Fibroblast of skin of right biceps (primary cell): ENCODE measurements around the gene ATP6V1G2.
"Not testable (repeated sequence)": the region's sequence is repeated elsewhere in the genome, so short reads cannot be mapped to it uniquely, and the experiment has no call there.

Experiments used
- DNase-seq: peaks from one replicate; pipeline ENCODE4 v3.0.0-alpha.2; 2013

The ATP6V1G2 gene

GRCh38 chr6:31546339-31546957 is at the start of gene ATP6V1G2:
Gene ATP6V1G2 (minus strand): TSS chr6:31546608. CDS start chr6:31546559, 49 bp downstream.
- DNase-seq: peak; percentile 93

- no peak for DNase-seq
These were observed 46.0 kb upstream of the ATP6V1G2 start for GRCh38 chr6:31592396-31592771.

- not testable (repeated sequence) for DNase-seq
These were observed 44.3 kb upstream of the ATP6V1G2 start for GRCh38 chr6:31590691-31591090.

DNA sequence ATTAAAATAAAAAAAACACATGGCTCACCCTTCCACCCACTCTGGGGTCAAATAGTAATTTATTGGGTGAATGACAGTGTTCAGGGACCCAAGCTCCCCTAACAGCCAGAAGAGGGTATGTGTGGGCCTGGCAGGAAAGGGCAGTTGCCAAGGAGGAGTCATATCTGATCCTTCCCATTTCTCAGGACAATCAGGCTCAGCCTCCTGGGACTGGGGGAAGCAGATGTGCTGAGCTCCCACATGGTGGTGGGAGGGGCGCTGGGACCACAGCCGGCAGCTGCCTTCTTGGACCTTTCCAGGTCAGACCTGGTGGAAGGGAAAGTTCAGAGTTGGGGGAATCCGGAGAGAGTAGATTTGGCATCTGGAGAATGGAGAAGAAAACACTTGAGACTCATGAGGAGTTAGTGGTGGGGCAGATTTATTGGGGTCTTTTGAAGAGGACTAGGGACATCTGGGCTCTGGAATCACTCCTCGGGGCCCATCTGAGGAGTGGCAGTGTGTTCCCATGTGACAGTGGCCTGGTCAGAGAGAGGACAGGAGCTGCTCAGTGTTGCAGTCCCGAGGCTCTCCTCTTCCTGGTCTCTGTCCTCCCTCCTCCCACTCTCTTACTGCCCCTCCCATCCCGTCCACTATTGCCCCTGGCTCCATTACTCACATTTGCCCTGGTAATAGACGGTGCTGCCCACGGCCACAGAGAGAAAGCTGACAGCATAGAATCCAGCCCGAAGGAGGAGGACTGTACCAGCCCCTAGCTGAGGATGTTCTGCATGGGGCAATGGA is 42.7 kb upstream of the ATP6V1G2 start:
- no peak for DNase-seq

DNA sequence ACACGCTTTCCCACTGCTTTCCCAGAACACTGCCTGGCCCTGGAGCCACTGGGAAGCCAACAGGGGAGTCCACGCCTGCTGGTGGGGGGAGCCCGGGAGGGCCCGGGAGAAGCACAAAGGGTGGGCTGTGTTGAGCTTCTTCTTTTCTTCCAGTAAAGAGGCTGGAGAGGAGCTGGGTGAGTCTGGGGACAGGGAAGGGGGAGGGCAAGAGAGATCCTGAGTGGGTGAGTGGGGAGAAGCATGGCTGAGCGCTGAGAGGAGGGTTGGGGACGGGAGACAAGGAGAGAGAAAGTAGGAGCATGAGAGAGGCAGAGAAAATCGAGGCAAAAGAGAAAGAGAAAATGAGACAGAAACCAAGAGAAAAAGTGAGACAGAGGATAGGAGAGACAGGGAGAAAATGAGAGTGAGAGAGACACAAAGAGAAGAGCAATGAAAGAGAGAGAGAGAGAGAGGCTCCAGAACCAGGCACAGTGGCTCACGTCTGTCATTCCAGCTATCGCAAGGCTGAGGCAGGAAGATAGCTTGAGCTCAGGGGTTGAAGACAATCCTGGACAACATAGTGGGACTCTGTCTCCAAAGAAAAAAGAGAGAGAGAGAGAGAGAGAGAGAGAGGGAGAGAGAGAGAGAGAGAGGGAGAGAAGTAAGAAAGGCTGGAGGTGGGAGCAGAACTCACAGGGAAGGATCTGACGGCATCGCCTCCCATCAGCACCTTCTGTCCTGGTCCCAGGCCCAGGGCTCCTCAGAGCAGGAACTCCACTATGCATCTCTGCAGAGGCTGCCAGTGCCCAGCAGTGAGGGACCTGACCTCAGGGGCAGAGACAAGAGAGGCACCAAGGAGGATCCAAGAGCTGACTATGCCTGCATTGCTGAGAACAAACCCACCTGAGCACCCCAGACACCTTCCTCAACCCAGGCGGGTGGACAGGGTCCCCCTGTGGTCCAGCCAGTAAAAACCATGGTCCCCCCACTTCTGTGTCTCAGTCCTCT is 41.7 kb upstream of the ATP6V1G2 start:
- no peak for DNase-seq

DNA sequence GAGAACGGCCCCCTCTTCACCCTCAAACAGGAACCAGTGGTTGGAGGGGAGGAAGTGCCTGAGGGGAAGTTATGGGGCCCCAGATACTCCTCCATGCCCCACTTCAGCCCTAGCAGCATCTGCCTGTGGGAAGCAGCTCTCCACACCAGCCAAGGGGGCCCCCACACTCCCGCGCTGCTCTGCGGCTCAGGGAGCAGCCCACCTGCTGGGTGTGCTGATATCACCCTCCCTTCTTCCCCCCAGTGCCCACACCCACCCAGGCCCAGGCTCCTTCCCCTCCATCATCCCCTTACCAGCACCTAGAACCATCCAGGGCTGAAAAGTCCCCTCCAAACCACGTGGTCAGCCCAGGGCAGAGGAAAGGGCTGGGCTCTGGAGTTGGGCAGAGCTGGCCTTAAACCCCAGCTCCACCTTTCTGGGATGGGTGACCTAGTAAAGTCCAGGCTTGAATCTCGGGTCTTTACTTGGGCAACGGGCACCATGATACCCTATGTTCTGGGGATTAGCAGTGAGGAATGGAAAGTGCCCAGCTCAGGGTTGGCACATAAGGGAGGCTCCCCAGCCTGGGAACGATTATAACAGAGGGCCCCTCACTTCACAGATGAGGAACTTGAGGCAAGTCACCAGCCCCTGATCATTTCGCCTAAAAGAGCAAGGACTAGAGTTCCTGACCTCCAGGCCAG is 40.3 kb upstream of the ATP6V1G2 start:
- DNase-seq: no peak

DNA sequence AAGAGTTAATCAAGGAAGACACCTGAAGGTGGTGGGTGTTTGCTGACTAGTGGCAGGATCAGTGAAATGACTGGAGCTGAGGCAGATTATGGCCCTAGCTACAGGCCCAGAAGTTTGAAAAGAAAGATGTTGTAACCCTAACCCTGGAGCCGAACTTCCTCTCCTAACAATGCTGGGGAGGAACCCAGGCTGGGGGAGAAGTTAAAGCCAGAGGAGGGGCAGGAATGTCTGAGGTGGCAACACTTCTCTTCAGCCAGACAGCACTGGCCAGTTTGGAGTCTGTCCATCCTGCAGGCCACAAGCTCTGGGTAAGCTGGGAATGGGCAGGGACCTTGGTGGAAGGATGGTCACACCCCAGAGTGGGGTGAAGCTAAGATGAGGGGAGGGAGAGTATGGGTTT is 39.6 kb upstream of the ATP6V1G2 start, which contains the start of gene LST1:
TSS of gene LST1 (plus strand) at position 270 of the 400 bp plus-strand sequence. CDS start 1,023 bp downstream, outside the sequence.
- DNase-seq: no peak

DNA sequence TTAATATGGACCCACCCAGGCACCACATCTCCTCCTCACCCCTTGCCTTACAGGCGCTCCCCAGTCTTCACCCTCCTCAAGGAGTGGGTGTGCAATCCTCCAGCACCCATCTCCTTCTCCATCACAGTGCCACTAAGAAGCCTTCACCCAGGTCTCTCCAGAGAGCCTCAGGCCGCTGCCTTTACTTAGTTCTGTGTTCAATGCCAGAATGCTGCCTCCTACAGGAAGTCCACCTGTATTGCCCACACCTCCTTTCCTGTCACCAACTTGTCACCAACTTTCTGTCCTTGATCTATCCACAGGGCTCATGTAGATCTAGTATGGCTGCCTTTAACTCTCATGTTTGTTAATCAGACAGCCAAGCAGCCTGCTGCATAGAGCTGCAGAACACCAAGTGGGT is 39.1 kb upstream of the ATP6V1G2 start:
- no peak for DNase-seq

- no peak for DNase-seq
These were observed 35.8 kb upstream of the ATP6V1G2 start, which contains the start of gene LTB for GRCh38 chr6:31582230-31582643. Gene LTB (minus strand): TSS chr6:31582424. CDS start chr6:31582417, 7 bp downstream.

GRCh38 chr6:31581434-31582229 is 35.2 kb upstream of the ATP6V1G2 start:
- no peak for DNase-seq

- peak; percentile 82 for DNase-seq
These were observed 34.5 kb upstream of the ATP6V1G2 start for GRCh38 chr6:31580807-31581433.

GRCh38 chr6:31580438-31580740 is 34.0 kb upstream of the ATP6V1G2 start:
- DNase-seq: no peak

GRCh38 chr6:31579546-31580437 is 33.4 kb upstream of the ATP6V1G2 start:
- no peak for DNase-seq

DNA sequence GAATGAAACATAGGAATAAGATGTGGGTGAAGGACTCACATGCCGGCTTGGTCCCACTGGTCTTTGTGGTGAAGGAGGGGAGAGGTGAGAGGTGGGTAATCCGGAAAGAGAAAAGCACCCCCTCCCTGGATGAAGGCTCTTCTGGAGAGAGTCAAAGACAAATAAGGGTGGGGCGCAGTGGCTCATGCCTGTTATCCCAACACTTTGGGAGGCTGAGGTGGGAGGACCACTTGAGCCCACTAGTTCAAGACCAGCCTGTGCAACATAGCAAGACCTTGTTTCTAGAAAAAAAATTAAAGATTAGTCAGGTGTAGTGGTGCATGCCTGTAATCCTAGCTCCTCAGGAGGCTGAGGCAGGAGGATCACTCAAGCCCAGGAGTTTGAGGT is 32.7 kb upstream of the ATP6V1G2 start:
- no peak for DNase-seq

DNA sequence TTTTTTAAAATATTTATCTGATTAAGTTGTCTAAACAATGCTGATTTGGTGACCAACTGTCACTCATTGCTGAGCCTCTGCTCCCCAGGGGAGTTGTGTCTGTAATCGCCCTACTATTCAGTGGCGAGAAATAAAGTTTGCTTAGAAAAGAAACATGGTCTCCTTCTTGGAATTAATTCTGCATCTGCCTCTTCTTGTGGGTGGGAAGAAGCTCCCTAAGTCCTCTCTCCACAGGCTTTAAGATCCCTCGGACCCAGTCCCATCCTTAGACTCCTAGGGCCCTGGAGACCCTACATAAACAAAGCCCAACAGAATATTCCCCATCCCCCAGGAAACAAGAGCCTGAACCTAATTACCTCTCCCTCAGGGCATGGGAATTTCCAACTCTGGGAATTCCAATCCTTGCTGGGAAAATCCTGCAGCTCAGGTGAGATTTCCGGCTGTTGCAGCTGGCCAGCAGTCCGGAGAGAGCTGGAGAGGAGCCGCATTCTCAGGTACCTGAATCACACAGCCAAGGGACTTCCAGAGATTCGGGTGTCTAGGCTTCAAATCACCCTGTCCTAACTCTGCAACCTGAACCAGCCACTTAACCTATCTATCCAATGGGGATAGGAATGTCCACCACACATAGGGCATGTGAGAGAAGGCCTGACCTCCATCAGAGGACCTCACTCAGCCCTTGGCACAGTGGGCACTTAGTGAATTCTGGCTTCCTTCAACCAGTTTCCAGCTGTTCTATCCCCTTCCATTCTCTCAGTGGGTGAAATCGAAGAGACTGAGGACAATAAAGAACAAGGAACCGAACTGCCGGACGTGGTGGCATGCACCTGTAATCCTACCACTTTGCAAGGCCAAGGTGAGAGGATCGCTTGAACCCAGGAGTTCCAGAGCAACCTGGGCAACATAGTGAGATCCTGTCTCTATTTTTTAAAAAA is 32.0 kb upstream of the ATP6V1G2 start:
- no peak for DNase-seq

DNA sequence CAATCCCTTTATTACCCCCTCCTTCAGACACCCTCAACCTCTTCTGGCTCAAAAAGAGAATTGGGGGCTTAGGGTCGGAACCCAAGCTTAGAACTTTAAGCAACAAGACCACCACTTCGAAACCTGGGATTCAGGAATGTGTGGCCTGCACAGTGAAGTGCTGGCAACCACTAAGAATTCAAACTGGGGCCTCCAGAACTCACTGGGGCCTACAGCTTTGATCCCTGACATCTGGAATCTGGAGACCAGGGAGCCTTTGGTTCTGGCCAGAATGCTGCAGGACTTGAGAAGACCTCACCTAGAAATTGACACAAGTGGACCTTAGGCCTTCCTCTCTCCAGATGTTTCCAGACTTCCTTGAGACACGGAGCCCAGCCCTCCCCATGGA is 31.2 kb upstream of the ATP6V1G2 start:
- no peak for DNase-seq

DNA sequence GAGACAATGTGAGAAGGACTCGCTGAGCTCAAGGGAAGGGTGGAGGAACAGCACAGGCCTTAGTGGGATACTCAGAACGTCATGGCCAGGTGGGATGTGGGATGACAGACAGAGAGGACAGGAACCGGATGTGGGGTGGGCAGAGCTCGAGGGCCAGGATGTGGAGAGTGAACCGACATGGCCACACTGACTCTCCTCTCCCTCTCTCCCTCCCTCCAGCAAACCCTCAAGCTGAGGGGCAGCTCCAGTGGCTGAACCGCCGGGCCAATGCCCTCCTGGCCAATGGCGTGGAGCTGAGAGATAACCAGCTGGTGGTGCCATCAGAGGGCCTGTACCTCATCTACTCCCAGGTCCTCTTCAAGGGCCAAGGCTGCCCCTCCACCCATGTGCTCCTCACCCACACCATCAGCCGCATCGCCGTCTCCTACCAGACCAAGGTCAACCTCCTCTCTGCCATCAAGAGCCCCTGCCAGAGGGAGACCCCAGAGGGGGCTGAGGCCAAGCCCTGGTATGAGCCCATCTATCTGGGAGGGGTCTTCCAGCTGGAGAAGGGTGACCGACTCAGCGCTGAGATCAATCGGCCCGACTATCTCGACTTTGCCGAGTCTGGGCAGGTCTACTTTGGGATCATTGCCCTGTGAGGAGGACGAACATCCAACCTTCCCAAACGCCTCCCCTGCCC is 30.6 kb upstream of the ATP6V1G2 start:
- DNase-seq: no peak

DNA sequence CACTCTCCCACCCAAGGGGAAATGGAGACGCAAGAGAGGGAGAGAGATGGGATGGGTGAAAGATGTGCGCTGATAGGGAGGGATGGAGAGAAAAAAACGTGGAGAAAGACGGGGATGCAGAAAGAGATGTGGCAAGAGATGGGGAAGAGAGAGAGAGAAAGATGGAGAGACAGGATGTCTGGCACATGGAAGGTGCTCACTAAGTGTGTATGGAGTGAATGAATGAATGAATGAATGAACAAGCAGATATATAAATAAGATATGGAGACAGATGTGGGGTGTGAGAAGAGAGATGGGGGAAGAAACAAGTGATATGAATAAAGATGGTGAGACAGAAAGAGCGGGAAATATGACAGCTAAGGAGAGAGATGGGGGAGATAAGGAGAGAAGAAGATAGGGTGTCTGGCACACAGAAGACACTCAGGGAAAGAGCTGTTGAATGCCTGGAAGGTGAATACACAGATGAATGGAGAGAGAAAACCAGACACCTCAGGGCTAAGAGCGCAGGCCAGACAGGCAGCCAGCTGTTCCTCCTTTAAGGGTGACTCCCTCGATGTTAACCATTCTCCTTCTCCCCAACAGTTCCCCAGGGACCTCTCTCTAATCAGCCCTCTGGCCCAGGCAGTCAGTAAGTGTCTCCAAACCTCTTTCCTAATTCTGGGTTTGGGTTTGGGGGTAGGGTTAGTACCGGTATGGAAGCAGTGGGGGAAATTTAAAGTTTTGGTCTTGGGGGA is 29.7 kb upstream of the ATP6V1G2 start:
- no peak for DNase-seq
